B cell (primary cell): ENCODE measurements around the gene RIN3. TPM values are rescaled to one million over a fixed set of nuclear protein-coding genes. Genes with fewer than 3 reads are reported as not detected.
A peak's percentile ranks its signal among the peaks of the same experiment; 100 is the strongest.

Source experiments
- ATAC-seq: fragments of 200-7000 bp; cut with Tn5 transposase; one replicate; pipeline ENCODE4 v1.10.0; 2021; ENCODE audit warnings: low read depth, mild to moderate bottlenecking, moderate number of reproducible peaks, moderate library complexity
- CTCF ChIA-PET: fragments of 350-600 bp; sonication (Branson Sonifier 250); formaldehyde crosslinking; loops from one replicate; lab custom pipeline; 2021; ENCODE audit warnings: antibody characterized with exemption, inconsistent platforms; lab: Charles Lee
- POLR2A ChIA-PET: fragments of 350-600 bp; sonication (Branson Sonifier 250); formaldehyde crosslinking; loops from one replicate; lab custom pipeline; 2021; ENCODE audit warnings: antibody characterized with exemption; lab: Charles Lee
- DNase-seq: peaks from one replicate; pipeline ENCODE4 v3.0.0; 2013
- H2AFZ ChIP-seq: 2 replicates; pipeline ENCODE4 v1.6.1; 2012; ENCODE audit warnings: mild to moderate bottlenecking, low read depth, low read length; ENCODE audit not compliant: insufficient read depth, poor library complexity, severe bottlenecking
- H3K27ac ChIP-seq, 2 donors: 1 replicate in 1 of 2; 2 replicates in 1 of 2; pipeline ENCODE4 v1.5.1; 2012 to 2013; ENCODE audit warnings: low read length in 2 of 2, mild to moderate bottlenecking in 2 of 2, moderate library complexity in 1 of 2
- H3K27me3 ChIP-seq, 4 experiments: fragments of 200-600 bp in 1 of 4; sonication (generic) in 1 of 4; replicated peaks in 1 of 4; 1 replicate in 2 of 4; 2 replicates in 2 of 4; pipeline versions ENCODE4 v1.6.1 to v1.7.0; 2013 to 2016; ENCODE audit warnings: low read length in 3 of 4, mild to moderate bottlenecking in 2 of 4, mixed read lengths in 1 of 4, moderate library complexity in 1 of 4; ENCODE audit not compliant: insufficient read depth in 4 of 4, control insufficient read depth in 3 of 4; ENCODE audit errors: control extremely low read depth in 1 of 4
- H3K36me3 ChIP-seq, 2 experiments: replicated peaks in 1 of 2; 1 replicate in 1 of 2; 2 replicates in 1 of 2; pipeline versions ENCODE4 v1.6.1 to v1.7.1; 2013; ENCODE audit warnings: low read length in 1 of 2; ENCODE audit not compliant: insufficient read depth in 2 of 2, control insufficient read depth in 1 of 2; ENCODE audit errors: control extremely low read depth in 1 of 2, extremely low read depth in 1 of 2
- H3K4me1 ChIP-seq, 2 donors: fragments of 200-600 bp in 1 of 2; sonication (generic) in 1 of 2; 1 replicate in 1 of 2; 2 replicates in 1 of 2; pipeline versions ENCODE4 v1.5.1 to v1.6.1; 2013 to 2017; ENCODE audit warnings: low read length in 2 of 2; ENCODE audit not compliant: control insufficient read depth in 2 of 2, insufficient read depth in 2 of 2
- H3K4me2 ChIP-seq: replicated peaks from 2 replicates; pipeline ENCODE3; 2012; ENCODE audit warnings: mild to moderate bottlenecking, low read depth, low read length; ENCODE audit not compliant: poor library complexity, severe bottlenecking
- H3K4me3 ChIP-seq, 5 experiments: fragments of 200-600 bp in 1 of 5; sonication (generic) in 1 of 5; 1 replicate in 3 of 5; 2 replicates in 2 of 5; pipeline versions ENCODE4 v1.5.1 to v1.7.0; 2011 to 2016; ENCODE audit warnings: low read length in 4 of 5, mild to moderate bottlenecking in 4 of 5, low read depth in 2 of 5, control low read depth in 1 of 5, moderate library complexity in 1 of 5; ENCODE audit not compliant: insufficient read depth in 1 of 5; ENCODE audit errors: control extremely low read depth in 1 of 5, extremely low read depth in 1 of 5
- H3K79me2 ChIP-seq: fragments of 200-600 bp; sonication (generic); one replicate; pipeline ENCODE4 v1.6.0; 2016; ENCODE audit warnings: low read length; ENCODE audit not compliant: control insufficient read depth, insufficient read depth
- H3K9ac ChIP-seq: fragments of 200-600 bp; sonication (generic); 2 replicates; pipeline ENCODE4 v1.6.1; 2017; ENCODE audit warnings: mild to moderate bottlenecking, low read length, moderate library complexity
- H3K9me3 ChIP-seq, 3 donors: one replicate each; pipeline versions ENCODE4 v1.6.1 to v1.7.1; 2013; ENCODE audit warnings: low read length in 2 of 3; ENCODE audit not compliant: control insufficient read depth in 2 of 3, insufficient read depth in 1 of 3; ENCODE audit errors: control extremely low read depth in 1 of 3
- H4K20me1 ChIP-seq: 2 replicates; pipeline ENCODE4 v1.6.0; 2012; ENCODE audit warnings: mild to moderate bottlenecking, low read length; ENCODE audit not compliant: insufficient read depth, control insufficient read depth, poor library complexity, severe bottlenecking
- H3K27ac Mint-ChIP-seq: one replicate; pipeline ENCODE4 v1.8.0; 2021; ENCODE audit warnings: mixed read lengths
- H3K27me3 Mint-ChIP-seq: one replicate; pipeline ENCODE4 v1.8.0; 2021; ENCODE audit warnings: mixed read lengths
- H3K4me1 Mint-ChIP-seq: one replicate; pipeline ENCODE4 v1.8.0; 2021; ENCODE audit warnings: mixed read lengths
- H3K4me3 Mint-ChIP-seq: one replicate; pipeline ENCODE4 v1.8.0; 2021; ENCODE audit warnings: mixed read lengths
- H3K9me3 Mint-ChIP-seq: one replicate; pipeline ENCODE4 v1.8.0; 2022; ENCODE audit warnings: mixed read lengths; ENCODE audit not compliant: insufficient read depth
- EZH2 ChIP-seq: IDR thresholded peaks from 2 replicates; pipeline ENCODE4 v1.6.1; 2012; ENCODE audit warnings: borderline replicate concordance, low read depth, mild to moderate bottlenecking, moderate library complexity, low read length; ENCODE audit not compliant: insufficient read depth, poor library complexity, severe bottlenecking
- WGBS: methylation state at CpG from one replicate; pipeline ENCODE4 v1.1.5; 2013; ENCODE audit warnings: missing lambda C conversion rate; ENCODE audit not compliant: insufficient coverage; 5-methylcytosine and 5-hydroxymethylcytosine counted together
- intact Hi-C: fragments of 100-400 bp; cut with micrococcal nuclease; formaldehyde crosslinking; loops from one replicate; pipeline ENCODE4 v1.10.0; 2022
- polyA plus RNA-seq: library from polyadenylated mRNA; depleted of rRNA; stranded (reverse); fragments of >200 nt; gene quantifications from 2 replicates; pipeline ENCODE4 v1.2.3, GENCODE V29; 2012
- total RNA-seq, 2 donors: library from RNA; stranded (reverse); fragments of 120-200 nt in 1 of 2; gene quantifications; 1 replicate in 1 of 2; 2 replicates in 1 of 2; pipeline versions ENCODE4 v1.2.3 to v1.2.4, GENCODE V29; 2013 to 2022
- TF ChIP-seq, protein P1 (sequence below): fragments of 200-600 bp; IDR thresholded peaks from one replicate; pipeline ENCODE4 v1.8.0; 2022; ENCODE audit warnings: antibody characterized with exemption, mild to moderate bottlenecking

Gene RIN3
- total and polyA plus RNA-seq, 2 donors (not counting 1 experiment from before 2014, with no cell fraction given) = 62.1 to 123 TPM

DNA sequence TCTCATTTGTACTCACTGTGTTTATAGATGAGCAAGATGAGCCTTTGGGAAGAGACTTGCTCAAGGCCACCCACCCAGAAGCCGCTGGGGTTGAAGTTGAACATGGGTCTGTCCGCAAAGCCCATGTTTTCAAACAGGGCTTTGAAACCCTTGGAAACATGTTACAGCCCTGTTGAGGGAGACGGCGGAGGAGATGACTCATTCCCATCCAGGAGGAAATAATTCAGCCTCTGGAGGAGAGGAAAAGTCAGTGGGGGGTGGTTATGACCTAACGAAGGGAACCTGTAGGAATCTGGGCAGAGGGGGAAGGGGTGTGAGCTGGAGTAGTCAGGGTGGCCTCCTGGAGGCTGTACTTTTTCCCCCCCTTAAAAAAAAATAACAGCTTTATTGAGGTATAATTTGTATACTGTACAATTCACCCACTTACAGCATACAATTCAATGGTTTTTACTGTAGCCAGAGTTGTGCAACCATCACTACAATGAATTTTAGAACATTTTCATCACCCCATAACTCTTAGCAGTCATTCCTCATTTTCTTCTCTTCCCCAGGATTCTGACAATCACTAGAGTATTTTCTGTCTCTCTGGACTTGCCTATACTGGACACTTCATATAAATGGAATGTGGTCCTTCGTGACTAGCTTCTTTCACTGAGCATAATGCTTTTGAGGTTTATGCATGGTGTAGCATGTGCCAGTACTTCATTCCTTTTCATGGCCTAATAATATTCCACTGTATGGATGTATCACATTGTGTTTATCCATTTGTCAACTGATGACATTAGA, 1.9 kb upstream of the RIN3 start:
- peak overlapping the region; percentile 38 for H3K27ac Mint-ChIP-seq
- POLR2A ChIA-PET = interaction anchor here (1.2 kb wide), 1 partner anchor 140 kb away, joined by 5 read pairs; no protein-coding TSS in a partner anchor
- WGBS = 88% methylated on average over 5 of the region's 6 CpGs

More for the DNA sequence above, 1.9 kb upstream of the RIN3 start:
- Mint-ChIP-seq H3K27me3 (no peaks in the 10 kb centered on the region), H3K4me3 (peak overlapping the region; percentile 7), H3K4me1 (peaks cover 58% of the 10 kb centered on the region), H3K9me3 (no peaks in the 10 kb centered on the region)
- TF ChIP-seq EZH2 = no peak
- TF ChIP-seq, protein P1, sequence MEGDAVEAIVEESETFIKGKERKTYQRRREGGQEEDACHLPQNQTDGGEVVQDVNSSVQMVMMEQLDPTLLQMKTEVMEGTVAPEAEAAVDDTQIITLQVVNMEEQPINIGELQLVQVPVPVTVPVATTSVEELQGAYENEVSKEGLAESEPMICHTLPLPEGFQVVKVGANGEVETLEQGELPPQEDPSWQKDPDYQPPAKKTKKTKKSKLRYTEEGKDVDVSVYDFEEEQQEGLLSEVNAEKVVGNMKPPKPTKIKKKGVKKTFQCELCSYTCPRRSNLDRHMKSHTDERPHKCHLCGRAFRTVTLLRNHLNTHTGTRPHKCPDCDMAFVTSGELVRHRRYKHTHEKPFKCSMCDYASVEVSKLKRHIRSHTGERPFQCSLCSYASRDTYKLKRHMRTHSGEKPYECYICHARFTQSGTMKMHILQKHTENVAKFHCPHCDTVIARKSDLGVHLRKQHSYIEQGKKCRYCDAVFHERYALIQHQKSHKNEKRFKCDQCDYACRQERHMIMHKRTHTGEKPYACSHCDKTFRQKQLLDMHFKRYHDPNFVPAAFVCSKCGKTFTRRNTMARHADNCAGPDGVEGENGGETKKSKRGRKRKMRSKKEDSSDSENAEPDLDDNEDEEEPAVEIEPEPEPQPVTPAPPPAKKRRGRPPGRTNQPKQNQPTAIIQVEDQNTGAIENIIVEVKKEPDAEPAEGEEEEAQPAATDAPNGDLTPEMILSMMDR = no peak
- H3K9me3 ChIP-seq = peaks cover 0 to 2% (median 0%) of the 10 kb centered on the region in 3 donors
- no peaks in the 10 kb centered on the region for H3K36me3 ChIP-seq
- H3K79me2 ChIP-seq = peaks cover 41% of the 10 kb centered on the region
- H2AFZ ChIP-seq = no peak overlapping the region
- peaks cover 50 to 65% of the 10 kb centered on the region in 2 donors for H3K4me1 ChIP-seq
- no peak overlapping the region for H3K9ac ChIP-seq
- no peak overlapping the region for H3K4me3 ChIP-seq
- peaks cover 11% of the 10 kb centered on the region for H4K20me1 ChIP-seq
- ATAC-seq = no peak
- peaks cover 0 to 6% (median 0%) of the 10 kb centered on the region in 4 experiments for H3K27me3 ChIP-seq
- no peak for DNase-seq
- no peak overlapping the region for H3K27ac ChIP-seq
- CTCF ChIA-PET = no interaction called here
- no peak overlapping the region for H3K4me2 ChIP-seq
- intact Hi-C loops = no loop called here
